COLO668 (cell line): Measurements from ENCODE around the gene RALB.
"Not testable (repeated sequence)": the region's sequence is repeated elsewhere in the genome, so short reads cannot be mapped to it uniquely, and the experiment has no call there.

ENCODE experiments used
- DNase-seq: peaks from one replicate; lab custom pipeline; 2025; ENCODE audit not compliant: unreplicated experiment; lab: John Stamatoyannopoulos, UW

The RALB gene

DNA sequence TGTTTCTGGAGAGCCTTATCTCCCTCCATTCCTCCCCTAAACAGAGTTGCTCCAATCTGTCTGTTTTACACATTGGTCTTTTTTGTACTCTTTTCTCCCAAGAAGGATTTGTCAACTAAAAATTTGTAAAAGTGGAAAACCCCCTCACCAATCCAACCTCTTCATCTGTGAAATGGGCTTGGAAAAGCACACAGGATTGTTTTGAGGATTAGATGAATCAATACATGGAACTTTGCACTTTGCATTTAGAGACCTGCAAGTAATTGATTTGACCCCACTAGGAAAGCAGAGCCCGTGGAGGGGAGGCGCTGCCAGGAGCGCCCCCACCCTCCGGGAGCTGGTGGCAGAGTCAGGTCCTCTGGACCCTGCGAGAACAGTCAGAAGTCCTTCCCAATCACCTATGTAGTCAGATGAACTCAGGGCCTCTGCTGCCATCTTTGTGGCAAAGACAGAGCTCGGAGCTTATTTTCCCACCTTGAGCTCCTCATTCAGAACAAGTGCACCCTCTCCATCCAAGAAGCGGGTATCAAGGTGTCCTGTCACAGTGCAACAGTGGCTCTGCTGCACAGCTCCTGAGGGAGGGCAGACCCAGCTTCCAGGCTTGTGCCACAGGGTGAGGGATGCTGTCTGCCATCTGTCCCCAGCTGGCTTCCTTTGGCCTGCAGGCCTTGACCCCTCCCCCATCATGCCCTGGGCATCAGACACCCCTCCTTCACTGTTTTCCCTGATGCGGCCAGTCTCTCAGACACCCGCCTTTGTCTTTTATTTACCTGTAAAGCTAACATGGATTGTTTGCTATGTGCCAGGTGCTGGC is 27.7 kb upstream of the RALB start:
- peak; percentile 92 for DNase-seq

DNA sequence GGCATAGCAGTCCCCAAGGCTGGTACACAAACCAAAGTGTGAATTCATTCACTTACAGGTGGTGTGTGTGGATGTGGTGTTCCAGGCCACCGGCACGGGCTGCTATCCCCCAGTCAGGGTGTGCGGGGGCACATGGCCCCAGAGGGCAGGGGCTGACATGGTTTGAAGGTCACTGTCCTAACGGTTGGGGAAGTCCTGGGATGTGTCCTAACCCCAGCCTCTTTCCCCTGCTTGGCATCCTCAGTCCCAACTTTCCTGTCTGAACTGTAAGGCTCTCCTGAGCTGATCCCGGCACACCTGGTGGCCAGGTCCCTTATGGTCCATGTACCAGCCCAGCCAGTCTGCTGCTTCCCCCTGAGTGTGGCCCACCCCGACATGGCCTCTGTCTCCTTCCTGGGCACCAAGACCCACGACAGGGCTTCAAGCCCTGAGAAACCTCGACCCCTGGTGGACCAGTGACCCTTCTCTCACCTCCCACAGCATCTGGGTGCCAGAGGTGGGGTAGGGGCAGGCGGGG is 27.0 kb upstream of the RALB start:
- no peak for DNase-seq

DNA sequence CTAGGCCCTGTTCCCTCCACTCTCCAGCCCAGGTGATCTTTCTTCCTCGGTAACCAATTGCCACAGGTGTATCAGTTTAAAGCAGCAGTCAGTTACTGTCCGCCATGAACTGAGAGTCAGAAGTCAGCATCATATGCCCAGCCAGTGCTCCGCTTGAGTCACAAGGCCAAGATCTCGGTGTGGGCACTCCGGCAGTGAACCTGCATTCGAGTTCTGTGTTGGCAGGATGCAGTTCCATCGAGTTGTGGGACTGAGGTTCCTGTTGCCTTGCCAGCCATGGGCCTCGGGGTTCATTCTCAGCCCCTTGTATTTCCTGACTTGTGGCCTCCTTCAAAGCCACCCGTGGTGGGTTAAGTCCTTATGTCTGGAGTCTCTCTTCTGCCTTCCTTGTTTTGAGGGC is 26.3 kb upstream of the RALB start:
- DNase-seq, result no peak

DNA sequence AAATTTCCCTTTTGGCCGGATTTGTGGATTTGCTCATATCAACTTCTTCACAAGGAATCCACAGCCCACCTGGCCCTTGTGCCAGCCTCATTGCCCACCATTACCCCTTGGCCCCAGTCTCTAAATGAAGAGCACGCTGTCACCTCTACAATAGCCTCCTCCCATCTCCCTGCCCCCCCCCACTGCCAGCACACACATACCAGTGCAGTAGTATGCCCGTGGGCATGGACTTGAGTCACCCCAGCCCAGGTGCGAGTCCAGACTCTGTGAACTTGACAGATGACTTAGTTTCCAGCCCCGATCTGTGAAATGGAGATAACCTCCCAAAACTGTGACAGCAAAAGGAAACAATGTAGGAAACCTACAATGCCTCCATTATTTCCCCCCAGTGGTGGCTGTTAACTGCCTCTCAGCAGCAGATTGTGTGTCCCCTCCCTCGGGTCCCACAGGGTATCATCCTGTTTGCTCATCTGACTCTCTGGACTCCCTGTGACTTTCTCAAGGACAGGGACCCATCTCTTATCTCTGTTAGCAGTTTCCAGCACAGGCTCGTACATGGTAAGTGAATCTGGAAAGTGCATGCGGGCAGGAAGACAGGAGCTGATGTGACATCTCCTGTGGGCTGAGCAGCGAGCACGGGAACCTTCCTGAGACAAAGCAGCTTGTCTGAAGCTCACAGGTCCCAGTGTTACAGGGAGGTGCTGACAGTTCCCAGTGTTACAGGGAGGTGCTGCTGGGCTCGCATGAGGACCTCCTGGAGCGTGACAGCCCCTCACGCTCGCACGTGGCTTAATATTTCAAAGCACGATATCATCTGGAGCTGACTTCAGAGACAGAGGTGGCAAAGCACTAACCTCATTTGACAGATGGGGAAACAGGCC is 25.3 kb upstream of the RALB start:
- no peak for DNase-seq

DNA sequence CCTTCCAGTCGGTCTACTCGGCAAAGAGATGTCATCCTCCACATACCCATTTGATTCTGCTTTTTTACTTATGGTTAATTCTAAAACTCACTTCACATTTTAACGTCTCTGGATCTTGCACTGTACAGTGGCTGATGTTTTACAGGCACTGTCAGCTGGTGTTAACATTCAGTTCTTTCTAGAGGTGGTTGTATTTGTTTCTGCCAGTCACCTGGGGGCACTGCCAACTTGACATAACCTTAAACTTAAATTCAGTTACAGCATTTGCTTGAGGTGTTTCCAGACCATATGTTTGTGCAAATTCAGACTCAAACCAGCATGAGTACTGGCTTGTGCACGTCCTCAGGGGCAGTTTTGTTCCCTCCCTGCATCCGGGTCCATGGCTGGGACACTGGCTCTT is 24.1 kb upstream of the RALB start:
- no peak for DNase-seq

DNA sequence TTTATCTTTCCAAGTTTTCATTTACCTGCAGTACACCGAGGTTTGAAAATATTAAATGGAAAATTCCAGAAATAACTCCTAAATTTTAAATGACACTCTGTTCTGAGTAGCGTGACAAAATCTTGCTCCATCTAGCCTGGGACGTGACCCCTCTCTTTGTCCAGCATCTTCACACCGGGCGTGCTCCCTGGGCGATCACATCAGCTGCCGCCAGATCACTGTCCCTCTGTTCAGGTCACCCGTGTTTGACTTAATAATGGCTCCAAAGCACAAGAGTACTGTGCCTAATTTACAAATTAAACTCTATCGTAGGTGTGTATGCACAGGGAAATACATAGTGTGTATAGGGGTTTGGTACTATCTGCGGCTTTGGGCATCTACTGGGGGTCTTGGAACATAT is 23.3 kb upstream of the RALB start:
- DNase-seq, result no peak

DNA sequence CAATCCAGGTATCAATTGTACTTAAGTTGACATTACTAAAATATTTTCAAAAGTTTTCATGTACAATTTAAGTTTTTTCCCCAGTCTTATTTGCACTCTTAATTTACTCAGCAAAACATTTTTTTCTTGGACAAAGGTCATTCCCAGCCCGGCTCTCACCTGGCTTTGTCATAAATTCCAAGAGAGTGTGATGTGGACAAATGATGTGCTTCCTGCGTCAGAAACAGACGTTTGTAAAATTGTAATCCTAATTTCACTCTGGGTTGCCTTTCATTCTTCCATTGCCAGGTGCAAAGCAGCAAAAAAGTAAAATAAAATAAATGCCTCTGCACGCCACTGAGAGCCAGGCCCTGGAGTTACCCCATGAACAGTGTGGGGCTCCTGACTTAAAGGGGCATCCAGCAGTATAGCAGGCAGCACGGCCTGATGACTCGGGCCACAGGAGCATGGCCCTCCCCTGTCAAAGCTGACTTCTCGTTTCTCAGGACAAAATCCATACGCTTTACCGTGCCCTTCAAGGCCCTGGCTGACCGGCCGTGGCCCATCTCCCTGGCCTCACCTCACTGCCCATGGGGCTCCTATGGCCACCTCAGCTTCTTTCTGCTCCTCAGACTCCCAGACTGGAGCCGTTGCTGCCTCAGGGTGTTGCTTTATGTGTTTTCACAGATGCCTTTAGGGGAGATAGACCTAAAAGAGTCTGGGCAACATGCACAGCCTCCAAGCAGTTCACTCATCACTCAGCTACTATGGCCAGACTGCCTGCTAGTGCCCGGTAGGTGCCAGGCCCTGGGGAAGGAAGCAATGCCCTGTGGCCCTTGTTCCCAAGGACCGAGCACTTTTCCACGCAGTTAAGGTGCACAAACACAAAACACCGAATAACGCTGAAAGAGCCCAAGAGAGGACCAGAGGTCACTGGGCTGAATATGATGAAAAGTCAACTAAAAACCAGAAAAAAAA is 21.9 kb upstream of the RALB start:
- DNase-seq, result no peak

DNA sequence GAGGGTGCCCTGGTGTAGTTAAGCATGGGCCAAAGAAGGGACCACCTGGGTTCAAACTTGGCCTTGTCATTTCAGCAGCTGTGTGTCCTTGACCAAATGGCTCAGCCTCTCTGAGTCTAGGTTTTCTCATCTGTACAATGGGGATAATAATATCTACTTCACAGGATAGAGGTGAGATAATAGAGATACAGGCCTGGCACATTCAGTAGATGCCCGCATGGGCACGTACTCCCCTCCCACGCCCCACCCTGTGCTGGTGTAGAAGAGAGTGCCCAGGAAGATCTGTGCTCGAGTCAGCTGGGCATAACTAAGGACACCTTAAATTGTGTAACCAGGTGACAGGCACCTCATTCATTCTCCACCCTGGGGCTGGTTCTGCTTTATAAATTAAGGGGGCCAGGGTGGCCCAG is 21.1 kb upstream of the RALB start:
- no peak for DNase-seq

DNA sequence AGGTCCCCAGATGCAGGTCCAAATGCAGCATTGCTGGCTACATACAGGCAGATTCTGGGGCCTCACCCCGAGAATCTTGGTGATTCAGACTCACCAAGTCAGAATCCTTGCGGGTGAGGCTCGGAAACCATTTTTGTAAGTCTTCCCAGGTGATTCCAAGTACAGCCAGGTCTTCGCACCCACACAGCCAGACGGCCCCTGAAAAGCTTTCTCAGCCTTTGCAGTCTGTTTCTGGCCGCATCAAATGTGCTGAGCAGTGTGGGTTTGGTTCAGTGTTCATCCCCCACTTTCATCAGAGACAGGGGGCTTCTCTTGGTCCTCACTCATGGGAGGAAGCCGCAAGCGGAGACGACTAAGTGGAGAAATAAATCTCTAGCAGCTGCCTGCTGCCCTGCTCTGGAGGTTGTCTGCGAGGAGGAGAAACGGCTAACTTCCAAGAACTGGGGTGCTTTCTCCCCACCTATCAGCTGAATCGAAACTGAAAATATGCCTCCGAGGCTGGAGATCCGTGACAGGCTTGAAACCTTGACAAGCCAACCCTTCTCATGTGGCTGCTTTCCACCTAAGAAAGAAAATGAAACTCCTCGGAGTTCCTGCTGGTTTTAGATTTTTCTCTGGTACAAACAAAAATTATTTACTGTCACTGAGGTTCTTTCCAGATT is 20.5 kb upstream of the RALB start:
- DNase-seq, result no peak

DNA sequence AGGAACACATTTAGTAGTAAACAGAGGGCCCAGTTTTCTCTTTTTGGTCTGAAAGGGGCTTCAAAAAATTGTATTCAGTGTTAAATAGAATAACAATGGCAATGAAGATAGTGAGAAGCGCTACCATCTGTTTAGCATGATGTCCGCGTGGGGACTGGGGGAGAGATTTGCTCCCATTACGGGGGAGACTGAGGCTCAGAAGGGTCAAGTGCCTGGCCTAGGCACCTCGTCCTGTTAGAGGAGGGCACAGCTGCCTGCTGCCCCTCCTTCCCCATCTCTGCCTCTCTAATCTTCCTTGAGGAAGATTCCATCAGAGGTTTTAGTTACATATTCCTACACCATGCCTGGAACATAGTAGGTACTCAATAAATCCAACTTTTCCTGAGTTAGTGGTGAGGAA is 19.4 kb upstream of the RALB start:
- DNase-seq, result no peak

DNA sequence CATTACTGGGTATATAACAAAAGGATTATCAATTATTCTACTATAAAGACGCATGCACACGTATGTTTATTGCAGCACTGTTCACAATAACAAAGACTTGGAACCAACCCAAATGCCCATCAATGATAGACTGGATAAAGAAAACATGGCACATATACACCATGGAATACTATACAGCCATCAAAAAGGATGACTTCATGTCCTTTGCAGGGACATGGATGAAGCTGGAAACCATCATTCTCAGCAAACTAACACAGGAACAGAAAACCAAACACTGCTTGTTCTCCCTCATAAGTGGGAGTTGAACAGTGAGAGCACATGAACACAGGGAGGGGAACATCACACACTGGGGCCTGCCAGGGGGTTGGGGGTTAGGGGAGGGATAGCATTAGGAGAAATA is 17.5 kb upstream of the RALB start:
- not testable (repeated sequence) for DNase-seq

DNA sequence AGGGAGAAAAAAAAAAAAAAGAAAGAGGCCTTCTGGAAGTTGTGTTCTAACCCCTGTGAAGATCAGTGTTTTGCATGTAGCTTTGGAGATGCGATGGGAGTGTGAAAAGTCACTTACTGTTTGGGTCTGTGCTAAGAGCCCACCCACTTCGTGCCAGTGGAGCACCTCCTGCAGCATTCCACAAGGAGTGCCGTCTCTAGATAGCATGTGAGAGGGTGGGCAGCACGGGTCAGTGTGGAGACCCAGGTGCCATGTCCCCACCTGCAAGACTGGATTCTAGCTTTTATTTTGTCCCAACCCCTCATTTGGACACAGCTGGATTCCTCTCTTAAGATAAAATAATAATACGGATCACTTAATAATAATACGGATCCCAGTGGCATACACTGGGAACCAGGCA is 17.0 kb upstream of the RALB start:
- no peak for DNase-seq

DNA sequence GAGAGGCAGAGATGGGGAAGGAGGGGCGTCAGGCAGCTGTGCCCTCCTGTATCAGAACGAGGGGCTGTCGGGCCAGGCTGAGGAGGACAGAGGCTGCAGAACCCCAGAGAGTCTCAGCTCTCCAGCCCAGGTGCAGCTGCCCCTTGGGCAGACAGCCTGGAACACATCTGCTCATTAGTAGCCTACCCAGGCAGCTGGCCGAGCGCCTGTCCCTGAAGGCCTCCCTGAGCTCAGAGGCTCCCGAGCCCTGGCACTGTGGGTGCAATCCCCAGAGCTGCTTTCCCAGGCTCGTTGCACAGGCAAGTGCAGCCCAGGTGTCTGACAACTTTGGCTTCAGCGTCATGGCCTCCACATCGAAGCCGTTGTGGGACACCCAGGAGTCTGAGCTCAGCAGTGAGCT is 16.3 kb upstream of the RALB start:
- DNase-seq, result no peak

DNA sequence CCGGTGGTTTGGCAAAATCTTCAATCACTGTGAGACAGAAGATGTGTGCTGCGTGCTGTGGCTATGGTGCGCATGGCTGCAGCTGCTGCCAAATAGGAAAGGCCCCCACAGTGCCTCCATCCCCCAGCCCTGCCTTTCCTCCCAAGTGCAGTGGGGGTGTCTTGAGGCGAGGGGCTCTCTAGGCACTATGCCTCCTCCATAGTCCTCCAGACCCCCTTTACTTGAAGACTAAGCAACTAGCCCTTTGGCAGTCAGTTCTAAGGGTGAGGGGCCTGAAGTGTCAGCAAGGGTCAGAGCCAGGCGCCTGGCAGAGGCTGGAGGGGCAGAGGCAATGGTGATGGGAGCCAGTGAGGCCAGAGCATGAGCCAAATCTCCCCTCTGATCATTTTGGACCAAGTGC is 15.9 kb upstream of the RALB start:
- no peak for DNase-seq

DNA sequence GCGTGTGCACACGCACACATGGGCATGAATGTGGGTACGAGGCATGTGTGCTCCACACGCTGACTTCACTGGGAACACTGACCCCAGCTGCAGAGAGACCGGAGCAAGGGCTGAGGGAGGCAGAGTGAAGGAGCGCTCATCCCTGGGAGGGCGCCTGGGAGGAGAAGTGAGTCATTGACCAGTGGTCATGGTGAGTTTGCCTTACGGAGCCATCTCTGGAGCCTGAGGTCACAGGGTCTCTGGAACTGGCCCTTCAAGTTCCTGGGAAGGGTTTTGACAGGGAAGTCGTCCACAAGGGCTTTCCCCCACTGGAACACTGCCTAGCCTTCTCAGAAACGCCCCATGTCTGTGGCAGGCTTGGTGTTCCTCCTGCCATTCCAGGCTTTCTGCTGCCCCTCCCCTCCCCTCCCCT is 15.2 kb upstream of the RALB start:
- DNase-seq, result no peak

DNA sequence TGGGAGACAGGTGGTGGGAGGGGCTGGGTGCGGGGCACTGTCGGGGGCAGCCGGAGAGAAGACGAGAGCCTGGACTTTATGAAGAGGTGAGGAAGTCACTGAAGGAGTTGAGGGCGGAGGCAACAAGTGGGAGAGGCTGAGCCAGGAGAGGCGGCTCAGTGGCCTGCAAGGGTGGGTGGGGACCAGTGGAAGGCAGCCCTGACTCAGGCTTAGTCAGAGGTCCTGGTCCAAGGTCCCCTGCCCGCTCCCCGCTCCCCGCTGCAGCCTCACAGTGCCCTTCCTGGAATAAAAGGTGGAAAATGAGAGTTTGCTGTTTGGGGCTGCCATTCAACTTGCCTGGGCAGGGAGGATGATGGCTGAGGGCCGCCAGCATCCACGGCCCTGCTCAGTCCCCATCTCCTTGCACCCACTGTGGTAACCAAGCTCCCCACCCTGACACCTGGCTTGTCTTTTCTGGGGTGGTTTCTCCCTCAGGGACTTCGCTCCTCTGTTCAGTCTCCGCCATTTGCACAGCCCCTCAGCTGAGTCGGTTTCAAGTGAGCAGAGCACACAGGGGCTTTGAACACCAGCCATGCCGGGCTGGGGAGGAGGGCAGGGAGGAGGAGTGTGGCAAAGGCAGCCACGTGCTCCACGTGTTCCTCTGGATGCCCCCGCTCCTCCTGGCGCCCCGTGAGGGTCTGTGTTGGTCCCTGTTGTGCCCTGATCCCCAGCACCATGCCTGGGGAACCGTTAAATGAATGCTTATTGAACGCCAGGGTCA is 13.7 kb upstream of the RALB start:
- no peak for DNase-seq

DNA sequence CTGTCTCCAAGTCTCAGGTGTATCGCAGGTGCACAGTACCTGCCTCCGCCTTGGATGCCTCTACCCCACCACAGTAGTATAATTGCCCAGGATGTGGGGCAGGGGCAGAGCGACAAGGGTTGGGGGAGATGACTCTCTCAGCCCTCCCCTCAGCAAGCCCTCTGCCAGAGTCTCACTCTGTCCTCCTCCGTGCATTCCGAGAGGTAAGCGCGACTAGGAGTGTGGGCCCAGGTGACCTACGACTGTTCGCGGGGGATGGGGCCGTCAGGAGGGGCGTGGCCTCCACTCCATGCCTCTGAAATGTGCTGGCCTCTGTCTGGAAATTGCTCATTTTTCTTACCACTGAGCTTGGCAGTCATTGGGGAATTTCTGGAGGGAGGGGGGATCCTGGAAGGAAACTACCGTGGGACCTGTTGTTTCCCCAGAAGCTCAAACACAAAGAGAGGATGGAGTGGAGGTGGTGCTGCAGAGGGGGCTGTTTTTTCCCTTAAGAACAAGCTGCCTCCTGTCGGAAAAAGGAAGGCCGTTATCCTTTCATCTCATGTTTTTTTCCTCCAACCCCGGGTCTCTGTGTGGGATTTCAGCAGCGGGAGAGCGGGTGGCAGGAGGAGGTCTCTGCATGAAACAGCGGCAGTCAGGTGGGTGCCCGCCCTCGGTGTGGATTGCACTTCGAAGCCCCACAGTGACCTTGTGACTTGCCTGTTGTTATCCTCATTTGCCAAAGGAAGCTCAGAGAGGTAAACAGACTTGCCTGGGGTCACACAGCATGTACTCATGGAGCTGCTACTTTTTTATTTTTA is 13.0 kb upstream of the RALB start:
- DNase-seq, result no peak

DNA sequence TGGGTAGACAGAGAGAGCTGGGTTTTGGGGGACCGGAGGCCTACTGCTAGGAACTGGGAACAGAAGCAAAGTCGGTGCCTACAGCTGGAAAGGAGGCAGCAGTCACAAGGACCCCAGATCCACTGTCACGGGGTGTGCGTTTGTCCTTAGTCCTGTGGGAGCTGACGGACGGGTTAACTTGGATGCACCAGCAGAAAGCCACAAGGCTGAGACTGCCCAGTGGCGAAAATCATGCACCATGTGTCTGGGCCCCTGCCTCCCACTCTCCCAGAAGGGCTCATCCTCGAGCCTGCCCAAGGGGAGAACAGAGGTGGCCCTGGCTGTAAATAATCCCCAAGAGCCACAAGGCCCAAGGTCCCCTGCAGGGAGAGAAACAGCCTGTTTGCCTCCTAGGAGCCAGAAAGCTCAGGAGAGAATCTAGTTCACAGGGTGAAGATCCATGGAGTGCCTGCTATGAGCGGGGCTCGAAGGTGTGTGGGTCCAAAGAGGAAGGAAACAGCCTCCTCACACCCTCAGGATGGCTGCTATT is 11.7 kb upstream of the RALB start:
- DNase-seq, result no peak

DNA sequence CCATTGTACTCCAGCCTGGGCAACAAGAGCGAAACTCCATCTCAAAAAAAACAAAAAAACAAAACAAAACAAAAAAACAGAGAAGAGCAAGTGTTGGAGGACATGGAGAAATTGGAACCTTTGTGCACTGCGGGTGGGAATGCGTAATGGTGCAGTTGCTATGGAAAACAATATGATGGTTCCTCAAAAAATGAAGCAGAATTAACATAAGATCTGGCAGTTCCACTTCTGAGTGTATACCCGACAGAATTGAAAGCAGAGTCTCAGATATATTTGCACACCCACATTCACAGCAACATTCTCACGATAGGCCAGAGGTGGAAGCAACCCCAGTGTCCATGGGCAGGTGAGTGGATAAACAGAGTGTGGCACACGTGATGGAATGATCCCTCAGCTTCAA is 11.0 kb upstream of the RALB start:
- DNase-seq, result no peak
